PC-9 (cell line): Measurements from ENCODE around the gene UAP1L1. TPM values are rescaled to one million over a fixed set of nuclear protein-coding genes. Genes with fewer than 3 reads are reported as not detected.

Experiments used
- BruUV-seq: library from RNA; stranded (reverse); fragments of 400-500 nt; replicated peaks from 2 replicates; lab custom pipeline; 2021; lab: Mats Ljungman, UMichigan
- CTCF ChIA-PET: fragments of 300-600 bp; sonication (Branson Sonifier 250); formaldehyde crosslinking; loops from one replicate; lab custom pipeline; 2022; ENCODE audit warnings: antibody characterized with exemption; lab: Charles Lee
- POLR2A ChIA-PET: fragments of 300-600 bp; sonication (Branson Sonifier 250); formaldehyde crosslinking; loops from one replicate; lab custom pipeline; 2022; ENCODE audit warnings: antibody characterized with exemption; ENCODE audit not compliant: unreplicated experiment; lab: Charles Lee
- DNase-seq, 2 experiments: peaks; one replicate each; pipeline versions ENCODE4 v3.0.0 to v3.0.0-alpha.2; 2015 to 2022; ENCODE audit warnings: mixed read lengths in 1 of 2
- H2AFZ ChIP-seq: fragments of 200-600 bp; sonication (generic); 2 replicates; pipeline ENCODE4 v1.8.1; 2017; ENCODE audit warnings: antibody characterized with exemption
- H3F3A ChIP-seq: fragments of 200-600 bp; sonication (generic); 2 replicates; pipeline ENCODE4 v1.8.1; 2017; ENCODE audit warnings: antibody characterized with exemption, mild to moderate bottlenecking, low read depth; ENCODE audit not compliant: insufficient read depth
- H3K27ac ChIP-seq: fragments of 200-600 bp; sonication (generic); 2 replicates; pipeline ENCODE4 v1.6.1; 2016; ENCODE audit warnings: mixed run types
- H3K27me3 ChIP-seq: fragments of 200-600 bp; sonication (generic); 2 replicates; pipeline ENCODE4 v1.6.1; 2016; ENCODE audit warnings: low read depth, mixed run types; ENCODE audit not compliant: insufficient read depth
- H3K36me3 ChIP-seq: fragments of 200-600 bp; sonication (generic); 2 replicates; pipeline ENCODE4 v1.6.1; 2016; ENCODE audit warnings: low read depth, mixed run types
- H3K4me1 ChIP-seq: fragments of 200-600 bp; sonication (generic); replicated peaks from 2 replicates; pipeline ENCODE4 v1.6.1; 2016; ENCODE audit warnings: mixed run types; ENCODE audit not compliant: insufficient read depth
- H3K4me2 ChIP-seq: fragments of 200-600 bp; sonication (generic); 2 replicates; pipeline ENCODE4 v1.6.1; 2017; ENCODE audit warnings: mixed run types
- H3K4me3 ChIP-seq: fragments of 200-600 bp; sonication (generic); 2 replicates; pipeline ENCODE4 v1.6.1; 2016; ENCODE audit warnings: mixed run types
- H3K79me2 ChIP-seq: fragments of 200-600 bp; sonication (generic); 2 replicates; pipeline ENCODE4 v1.6.1; 2017; ENCODE audit warnings: low read depth, mixed run types
- H3K9me2 ChIP-seq: fragments of 200-600 bp; sonication (generic); 2 replicates; pipeline ENCODE4 v1.8.1; 2017; ENCODE audit warnings: mild to moderate bottlenecking; ENCODE audit not compliant: insufficient read depth
- H3K9me3 ChIP-seq: fragments of 200-600 bp; sonication (generic); 2 replicates; pipeline ENCODE4 v1.8.1; 2016; ENCODE audit warnings: low read depth; ENCODE audit not compliant: insufficient read depth
- H4K20me1 ChIP-seq: fragments of 200-600 bp; sonication (generic); 2 replicates; pipeline ENCODE4 v1.8.1; 2017; ENCODE audit not compliant: insufficient read depth
- CTCF ChIP-seq: fragments of 200-600 bp; sonication (generic); conservative IDR thresholded peaks from 2 replicates; pipeline ENCODE4 v1.6.1; 2017; ENCODE audit warnings: mixed run types, antibody characterized with exemption, mild to moderate bottlenecking, moderate library complexity
- EZH2 ChIP-seq: fragments of 200-600 bp; sonication (generic); IDR thresholded peaks from 2 replicates; pipeline ENCODE4 v1.8.0; 2017; ENCODE audit warnings: antibody characterized with exemption, low read depth
- intact Hi-C: fragments of 100-400 bp; cut with micrococcal nuclease; formaldehyde crosslinking; loops from one replicate; pipeline ENCODE4 v1.10.0; 2022; ENCODE audit not compliant: unreplicated experiment
- total RNA-seq: library from RNA; stranded (reverse); gene quantifications from 2 replicates; pipeline ENCODE4 v1.2.3, GENCODE V29; 2021

Gene UAP1L1
- total RNA-seq, 1 experiment from 2014 or later, result 9.9 TPM

- Histone ChIP-seq H3F3A (peaks cover 9% of the 10 kb centered on the region), H4K20me1 (peaks cover 10% of the 10 kb centered on the region; the same call in 1 of the 2 replicates), H3K27ac (no peak overlapping the region), H3K4me1 (peaks cover 18% of the 10 kb centered on the region), H3K36me3 (no peaks in the 10 kb centered on the region), H3K9me3 (no peaks in the 10 kb centered on the region), H3K79me2 (peaks cover 18% of the 10 kb centered on the region; the same call in 1 of the 2 replicates), H3K4me2 (no peak overlapping the region), H3K9me2 (no peaks in the 10 kb centered on the region), H3K27me3 (no peaks in the 10 kb centered on the region), H2AFZ (no peak overlapping the region), H3K4me3 (no peak overlapping the region)
- intact Hi-C loops, result no loop called here
- ChIA-PET CTCF (interaction anchor here (3.3 kb wide), 1 partner anchor 19 kb away, joined by 19 read pairs; the partner anchor contains the start of gene NPDC1), POLR2A (interaction anchor here (0.6 kb wide), 1 partner anchor 191 kb away, joined by 3 read pairs; no protein-coding TSS in a partner anchor)
- no TSS peak for BruUV-seq
- no peak for DNase-seq
- TF ChIP-seq CTCF (no peak), EZH2 (no peak)
These were observed 11.9 kb upstream of the UAP1L1 start for GRCh38 chr9:137065336-137065967.

GRCh38 chr9:137066096-137066861, 11.0 kb upstream of the UAP1L1 start:
- no peak overlapping the region for H3K4me2 ChIP-seq
- no peaks in the 10 kb centered on the region for H3K9me3 ChIP-seq
- H2AFZ ChIP-seq, result no peak overlapping the region
- H3K4me3 ChIP-seq, result no peak overlapping the region
- no peak for DNase-seq
- H3K4me1 ChIP-seq, result peaks cover 25% of the 10 kb centered on the region
- intact Hi-C loops, result no loop called here
- TF ChIP-seq CTCF (no peak), EZH2 (no peak)
- BruUV-seq, result no TSS peak
- no peaks in the 10 kb centered on the region for H3K9me2 ChIP-seq
- CTCF ChIA-PET, result interaction anchor here (0.7 to 3.3 kb wide), 4 partner anchors 19 to 118 kb away, joined by 3 to 19 read pairs (median 9); partner anchors contain the start of gene NPDC1
- no peaks in the 10 kb centered on the region for H3K27me3 ChIP-seq
- H3F3A ChIP-seq, result peaks cover 13% of the 10 kb centered on the region
- H3K79me2 ChIP-seq, result peaks cover 18% of the 10 kb centered on the region; the same call in 1 of the 2 replicates
- no peak overlapping the region for H3K27ac ChIP-seq
- H4K20me1 ChIP-seq, result peaks cover 10% of the 10 kb centered on the region; the same call in 1 of the 2 replicates
- POLR2A ChIA-PET, result interaction anchor here (0.6 kb wide), 1 partner anchor 190 kb away, joined by 3 read pairs; no protein-coding TSS in a partner anchor
- H3K36me3 ChIP-seq, result no peaks in the 10 kb centered on the region

GRCh38 chr9:137067860-137068538, 9.3 kb upstream of the UAP1L1 start:
- Histone ChIP-seq H3K4me2 (peak overlapping the region; percentile 90; the same call in 1 of the 2 replicates), H3F3A (peaks cover 15% of the 10 kb centered on the region), H3K9me3 (no peaks in the 10 kb centered on the region), H3K27ac (no peak overlapping the region), H3K4me3 (no peak overlapping the region), H2AFZ (no peak overlapping the region), H3K79me2 (peaks cover 18% of the 10 kb centered on the region; the same call in 1 of the 2 replicates), H3K4me1 (peaks cover 25% of the 10 kb centered on the region), H3K27me3 (no peaks in the 10 kb centered on the region), H4K20me1 (peaks cover 10% of the 10 kb centered on the region; the same call in 1 of the 2 replicates), H3K9me2 (no peaks in the 10 kb centered on the region), H3K36me3 (no peaks in the 10 kb centered on the region)
- peak; percentile 66 to 90 for DNase-seq
- no TSS peak for BruUV-seq
- intact Hi-C loops, result loop anchor here (1.0 kb wide), 1 partner anchor 50 kb away; no protein-coding TSS in a partner anchor
- ChIA-PET POLR2A (interaction anchor here (0.6 to 0.7 kb wide), 3 partner anchors 18 to 825 kb away, joined by 3 to 21 read pairs (median 4); no protein-coding TSS in a partner anchor), CTCF (interaction anchor here (0.5 to 3.3 kb wide), 18 partner anchors 9 to 467 kb away, joined by 3 to 19 read pairs (median 4); partner anchors contain the start of genes ENTPD2, MAN1B1, NPDC1 and TRAF2)
- TF ChIP-seq EZH2, result no peak
- peak; percentile 84 for TF ChIP-seq CTCF
